H1 (cell line): ENCODE data around the gene CDH20. TPM values are rescaled to one million over a fixed set of nuclear protein-coding genes. Genes with fewer than 3 reads are reported as not detected.

Source experiments
- CTCF ChIA-PET: fragments of 300-600 bp; sonication (Branson Sonifier 250); formaldehyde crosslinking; loops from one replicate; lab custom pipeline; 2021; ENCODE audit not compliant: partially characterized antibody; lab: Charles Lee
- POLR2A ChIA-PET: fragments of 300-600 bp; sonication (Branson Sonifier 250); formaldehyde crosslinking; loops from one replicate; lab custom pipeline; 2021; ENCODE audit warnings: inconsistent platforms; ENCODE audit not compliant: partially characterized antibody; lab: Charles Lee
- DNase-seq, 2 experiments: peaks; one replicate each; pipeline versions ENCODE4 v3.0.0 to v3.0.0-alpha.2; 2010 to 2022; ENCODE audit warnings: low spot score in 2 of 2, low read depth in 1 of 2, mixed read lengths in 1 of 2
- FAIRE-seq: peaks from 2 replicates; lab custom pipeline; 2011; peaks lifted over from hg19 to GRCh38; lab: Jason Lieb, UNC
- H2AFZ ChIP-seq: 2 replicates; pipeline ENCODE4 v1.8.1; 2012; ENCODE audit warnings: low read length, inconsistent platforms
- H2AK5ac ChIP-seq: 2 replicates; pipeline ENCODE4 v1.6.1; 2013; ENCODE audit warnings: low read depth, low read length
- H2BK120ac ChIP-seq: replicated peaks from 2 replicates; pipeline ENCODE3; 2013; ENCODE audit warnings: low read depth, low read length, inconsistent platforms
- H2BK12ac ChIP-seq: 2 replicates; pipeline ENCODE4 v1.6.1; 2013; ENCODE audit warnings: low read depth, low read length
- H2BK15ac ChIP-seq: 2 replicates; pipeline ENCODE4 v1.6.1; 2013; ENCODE audit warnings: low read length
- H2BK20ac ChIP-seq: 2 replicates; pipeline ENCODE4 v1.6.1; 2013; ENCODE audit warnings: low read length
- H2BK5ac ChIP-seq: 2 replicates; pipeline ENCODE4 v1.6.1; 2013; ENCODE audit warnings: low read depth, low read length
- H3K14ac ChIP-seq: 2 replicates; pipeline ENCODE4 v1.6.1; 2013; ENCODE audit warnings: inconsistent platforms; ENCODE audit not compliant: insufficient read length
- H3K18ac ChIP-seq: 2 replicates; pipeline ENCODE4 v1.6.1; 2013; ENCODE audit warnings: low read length; ENCODE audit errors: extremely low read depth
- H3K23ac ChIP-seq: 2 replicates; pipeline ENCODE4 v1.6.1; 2013; ENCODE audit warnings: inconsistent platforms; ENCODE audit not compliant: insufficient read length
- H3K23me2 ChIP-seq: 2 replicates; pipeline ENCODE4 v1.6.1; 2013; ENCODE audit warnings: low read depth, low read length
- H3K27ac ChIP-seq: 2 replicates; pipeline ENCODE4 v1.6.1; 2011; ENCODE audit warnings: low read depth, low read length, inconsistent platforms
- H3K27me3 ChIP-seq, 4 experiments: replicated peaks in 1 of 4; 1 replicate in 1 of 4; 2 replicates in 3 of 4; pipeline versions ENCODE4 v1.6.1 to v1.8.1; 2011 to 2013; ENCODE audit warnings: low read length in 3 of 4, mild to moderate bottlenecking in 3 of 4, inconsistent platforms in 2 of 4, mixed read lengths in 2 of 4, moderate library complexity in 1 of 4; ENCODE audit not compliant: control insufficient read depth in 3 of 4, insufficient read depth in 3 of 4; ENCODE audit errors: extremely low read depth in 1 of 4
- H3K36me3 ChIP-seq, 4 experiments: 2 replicates each; pipeline versions ENCODE4 v1.6.1 to v1.8.1; 2011 to 2013; ENCODE audit warnings: mild to moderate bottlenecking in 4 of 4, low read length in 3 of 4, moderate library complexity in 2 of 4, control low read depth in 1 of 4, inconsistent platforms in 1 of 4; ENCODE audit not compliant: insufficient read depth in 4 of 4, control insufficient read depth in 2 of 4
- H3K4ac ChIP-seq: replicated peaks from 2 replicates; pipeline ENCODE3; 2013; ENCODE audit warnings: low read length, low read depth, mixed read lengths, inconsistent platforms; ENCODE audit not compliant: insufficient read length
- H3K4me1 ChIP-seq, 4 experiments: replicated peaks in 1 of 4; 1 replicate in 1 of 4; 2 replicates in 3 of 4; pipeline versions ENCODE4 v1.6.1 to v1.8.1; 2011 to 2013; ENCODE audit warnings: low read length in 3 of 4, inconsistent platforms in 2 of 4, mixed read lengths in 1 of 4; ENCODE audit not compliant: insufficient read depth in 4 of 4, control insufficient read depth in 3 of 4
- H3K4me2 ChIP-seq, 2 experiments: 2 replicates each; pipeline versions ENCODE4 v1.6.1 to v1.8.1; 2011 to 2013; ENCODE audit warnings: low read depth in 2 of 2, low read length in 2 of 2, control low read depth in 1 of 2, inconsistent platforms in 1 of 2, mild to moderate bottlenecking in 1 of 2; ENCODE audit not compliant: insufficient read depth in 1 of 2
- H3K4me3 ChIP-seq, 4 experiments: fragments of 200-600, 300-600 bp in 1 of 4; sonication (generic), shearing (Covaris generic), sonication (Bioruptor Twin) in 1 of 4; 2 replicates each; pipeline versions ENCODE4 v1.5.1 to v1.8.1; 2011 to 2016; ENCODE audit warnings: low read length in 4 of 4, low read depth in 3 of 4, control low read depth in 2 of 4, inconsistent platforms in 2 of 4, mild to moderate bottlenecking in 2 of 4, mixed read lengths in 1 of 4, moderate library complexity in 1 of 4; ENCODE audit not compliant: insufficient read depth in 2 of 4; ENCODE audit errors: extremely low read depth in 1 of 4
- H3K56ac ChIP-seq: replicated peaks from 2 replicates; pipeline ENCODE3; 2013; ENCODE audit warnings: low read depth, mild to moderate bottlenecking, mixed read lengths, low read length, inconsistent platforms; ENCODE audit not compliant: insufficient read length
- H3K79me1 ChIP-seq: 2 replicates; pipeline ENCODE4 v1.6.1; 2013; ENCODE audit warnings: low read depth, low read length, control low read depth
- H3K79me2 ChIP-seq, 2 experiments: 2 replicates each; pipeline versions ENCODE4 v1.6.1 to v1.8.1; 2012 to 2013; ENCODE audit warnings: low read length in 2 of 2, mild to moderate bottlenecking in 2 of 2, inconsistent platforms in 1 of 2; ENCODE audit not compliant: insufficient read depth in 2 of 2, control insufficient read depth in 1 of 2
- H3K9ac ChIP-seq, 4 experiments: replicated peaks in 1 of 4; 1 replicate in 1 of 4; 2 replicates in 3 of 4; pipeline versions ENCODE4 v1.6.1 to v1.8.1; 2011 to 2013; ENCODE audit warnings: low read depth in 3 of 4, low read length in 3 of 4, control low read depth in 2 of 4, mild to moderate bottlenecking in 2 of 4, moderate library complexity in 2 of 4, inconsistent platforms in 1 of 4; ENCODE audit errors: extremely low read depth in 1 of 4
- H3K9me3 ChIP-seq, 2 experiments: 2 replicates each; pipeline versions ENCODE4 v1.6.1 to v1.8.1; 2012 to 2013; ENCODE audit warnings: mild to moderate bottlenecking in 2 of 2, moderate library complexity in 2 of 2, control low read depth in 1 of 2, inconsistent platforms in 1 of 2, low read depth in 1 of 2, low read length in 1 of 2, mixed read lengths in 1 of 2; ENCODE audit not compliant: insufficient read depth in 2 of 2
- H4K20me1 ChIP-seq, 2 experiments: replicated peaks in 1 of 2; 2 replicates each; pipeline versions ENCODE3 to v1.8.1; 2011 to 2013; ENCODE audit warnings: inconsistent platforms in 2 of 2, low read length in 2 of 2, mild to moderate bottlenecking in 1 of 2; ENCODE audit not compliant: insufficient read depth in 2 of 2, control insufficient read depth in 1 of 2
- H4K5ac ChIP-seq: 2 replicates; pipeline ENCODE4 v1.6.1; 2013; ENCODE audit warnings: low read length, low read depth, mixed read lengths, inconsistent platforms; ENCODE audit not compliant: insufficient read length
- H4K8ac ChIP-seq: 2 replicates; pipeline ENCODE4 v1.8.0; 2013; ENCODE audit warnings: mild to moderate bottlenecking, moderate library complexity, low read length, inconsistent platforms; ENCODE audit not compliant: insufficient read depth; ENCODE audit errors: extremely low read depth
- H4K91ac ChIP-seq: replicated peaks from 2 replicates; pipeline ENCODE3; 2013; ENCODE audit warnings: low read length, mixed read lengths, inconsistent platforms; ENCODE audit not compliant: insufficient read length
- ATF3 ChIP-seq: IDR thresholded peaks from 2 replicates; pipeline ENCODE4 v1.6.1; 2011; ENCODE audit warnings: low read depth, mild to moderate bottlenecking, low read length; ENCODE audit not compliant: insufficient read depth
- BACH1 ChIP-seq: IDR thresholded peaks from 2 replicates; pipeline ENCODE4 v1.6.1; 2012; ENCODE audit warnings: low read length, improper control_type of control experiment
- KDM5A ChIP-seq: fragments of 200-600 bp; IDR thresholded peaks from 2 replicates; pipeline ENCODE4 v1.7.1; 2012; ENCODE audit warnings: mild to moderate bottlenecking, low read length, inconsistent platforms, mixed read lengths
- MAX ChIP-seq: IDR thresholded peaks from 2 replicates; pipeline ENCODE4 v1.6.1; 2012; ENCODE audit warnings: inconsistent platforms
- NRF1 ChIP-seq: IDR thresholded peaks from 2 replicates; pipeline ENCODE4 v1.6.1; 2011; ENCODE audit warnings: mild to moderate bottlenecking, low read depth, low read length, improper control_type of control experiment
- POU5F1 ChIP-seq: IDR thresholded peaks from 2 replicates; pipeline ENCODE4 v1.6.1; 2011; ENCODE audit warnings: low read depth, mild to moderate bottlenecking, low read length, moderate library complexity
- RXRA ChIP-seq: IDR thresholded peaks from 2 replicates; pipeline ENCODE4 v1.6.1; 2011; ENCODE audit warnings: low read depth, mild to moderate bottlenecking, low read length, moderate library complexity; ENCODE audit not compliant: insufficient read depth
- SIX5 ChIP-seq: IDR thresholded peaks from 2 replicates; pipeline ENCODE4 v1.6.1; 2011; ENCODE audit warnings: mild to moderate bottlenecking, low read depth, low read length
- SRF ChIP-seq: IDR thresholded peaks from 2 replicates; pipeline ENCODE4 v1.6.1; 2011; ENCODE audit warnings: mild to moderate bottlenecking, low read depth, low read length, moderate library complexity
- WGBS, 2 experiments: shearing (Covaris generic) in 1 of 2; methylation state at CpG; one replicate each; pipeline versions ENCODE4 v1.1.6 to v1.1.7; 2013 to 2015; ENCODE audit warnings: low lambda C conversion rate in 2 of 2, mixed read lengths in 2 of 2, inconsistent platforms in 1 of 2, low coverage in 1 of 2, missing lambda C conversion rate in 1 of 2; ENCODE audit not compliant: insufficient replicate concordance in 2 of 2, insufficient coverage in 1 of 2, insufficient read length in 1 of 2; ENCODE audit errors: extremely low coverage in 1 of 2, missing lambda C conversion rate in 1 of 2; 5-methylcytosine and 5-hydroxymethylcytosine counted together
- polyA plus RNA-seq, 7 experiments: library from polyadenylated mRNA; depleted of rRNA in 3 of 7; stranded (reverse) in 5 of 7; unstranded in 2 of 7; fragments of >200 nt in 5 of 7; fragments of 200-250 nt in 2 of 7; gene quantifications; 1 replicate in 5 of 7; 2 replicates in 1 of 7; 4 replicates in 1 of 7; pipeline versions ENCODE4 v1.2.1 to v1.2.3, GENCODE V29; 2011 to 2013; ENCODE audit warnings: missing spikeins in 2 of 7, mixed read lengths in 2 of 7
- total RNA-seq: library from RNA; stranded (reverse); fragmentation: NEBNext Ultra II Directional; extraction: Animal tissue kit (Norgen Biotek cat#: 25700); gene quantifications from 2 replicates; pipeline ENCODE4 v1.2.1, GENCODE V29; 2021

CDH20 gene
- total and polyA plus RNA-seq, 2 of the 8 experiments (the other 6 are each of a cell fraction or from before 2014, with no cell fraction given) = 0.07 to 0.12 TPM

GRCh38 chr18:61545281-61546245 is 212.3 kb downstream of the CDH20 start:
- Histone ChIP-seq H4K20me1 (no peaks in the 10 kb centered on the region), H3K14ac (no peak overlapping the region), H2BK12ac (no peak overlapping the region), H2AFZ (no peak overlapping the region), H3K36me3 (no peaks in the 10 kb centered on the region), H3K79me1 (no peaks in the 10 kb centered on the region), H3K4ac (no peak overlapping the region)
- no peak for FAIRE-seq
- CTCF ChIA-PET = interaction anchor here (0.9 kb wide), 1 partner anchor 10 kb away, joined by 3 read pairs; no protein-coding TSS in a partner anchor
- TF ChIP-seq ATF3 (no peak), POU5F1 (no peak), RXRA (no peak), MAX (no peak), SIX5 (no peak), KDM5A (no peak), NRF1 (no peak), SRF (no peak), BACH1 (no peak)
- TF ChIP-seq, all 59 proteins: peak for 0
- no peak overlapping the region for H3K9ac ChIP-seq
- no peak overlapping the region for H4K5ac ChIP-seq
- H2BK15ac ChIP-seq = no peak overlapping the region
- no peak overlapping the region for H2BK20ac ChIP-seq
- H3K23me2 ChIP-seq = no peaks in the 10 kb centered on the region
- H3K27me3 ChIP-seq = no peaks in the 10 kb centered on the region
- no peak for DNase-seq
- no peak overlapping the region for H2AK5ac ChIP-seq
- H4K91ac ChIP-seq = no peak overlapping the region
- no peak overlapping the region for H2BK120ac ChIP-seq
- H3K23ac ChIP-seq = no peak overlapping the region
- H3K79me2 ChIP-seq = no peaks in the 10 kb centered on the region
- no peak overlapping the region for H3K4me3 ChIP-seq
- POLR2A ChIA-PET = no interaction called here
- no peaks in the 10 kb centered on the region for H3K9me3 ChIP-seq
- H3K27ac ChIP-seq = no peak overlapping the region
- H2BK5ac ChIP-seq = no peak overlapping the region
- H3K56ac ChIP-seq = no peak overlapping the region
- no peak overlapping the region for H4K8ac ChIP-seq
- no peaks in the 10 kb centered on the region for H3K4me1 ChIP-seq
- H3K18ac ChIP-seq = no peak overlapping the region
- 91% methylated on average over 9 of the region's 9 CpGs; no CpG with 5 or more reads in 1 of the 2 experiments for WGBS, 2 experiments
- no peak overlapping the region for H3K4me2 ChIP-seq
